Subcutaneous adipose tissue (tissue), 4 donors: ENCODE measurements around the gene CHRDL2. TPM values are rescaled to one million over a fixed set of nuclear protein-coding genes. Genes with fewer than 3 reads are reported as not detected.

Experiments used
- CTCF ChIP-seq: fragments of 450-650 bp; IDR thresholded peaks from one replicate; pipeline ENCODE4 v1.5.1; 2016; ENCODE audit warnings: low read depth, mild to moderate bottlenecking, control low read depth, antibody characterized with exemption, moderate library complexity
- total RNA-seq, 4 donors: library from RNA; depleted of rRNA; stranded (reverse); fragments of >200 nt; gene quantifications; one replicate each; pipeline ENCODE4 v1.1.0, GENCODE V29; 2016

Gene CHRDL2
- total RNA-seq, 4 donors from 2014 or later, result not detected

GRCh38 chr11:74686792-74687191 lies 44.4 kb downstream of the CHRDL2 start:
- no peak for TF ChIP-seq CTCF

- TF ChIP-seq CTCF, result no peak
Measured at GRCh38 chr11:74685905-74686304, 45.3 kb downstream of the CHRDL2 start.

GRCh38 chr11:74685338-74685737 lies 45.9 kb downstream of the CHRDL2 start:
- TF ChIP-seq CTCF, result no peak

- TF ChIP-seq CTCF, result no peak
Measured at GRCh38 chr11:74684661-74685060, 46.6 kb downstream of the CHRDL2 start.

- no peak for TF ChIP-seq CTCF
Measured at GRCh38 chr11:74683941-74684481, 47.2 kb downstream of the CHRDL2 start.

- no peak for TF ChIP-seq CTCF
Measured at GRCh38 chr11:74683279-74683871, 47.9 kb downstream of the CHRDL2 start.

- TF ChIP-seq CTCF, result no peak
Measured at GRCh38 chr11:74682731-74683278, 48.4 kb downstream of the CHRDL2 start.
